Measurements from ENCODE around the gene JAKMIP2.

Gene JAKMIP2

DNA sequence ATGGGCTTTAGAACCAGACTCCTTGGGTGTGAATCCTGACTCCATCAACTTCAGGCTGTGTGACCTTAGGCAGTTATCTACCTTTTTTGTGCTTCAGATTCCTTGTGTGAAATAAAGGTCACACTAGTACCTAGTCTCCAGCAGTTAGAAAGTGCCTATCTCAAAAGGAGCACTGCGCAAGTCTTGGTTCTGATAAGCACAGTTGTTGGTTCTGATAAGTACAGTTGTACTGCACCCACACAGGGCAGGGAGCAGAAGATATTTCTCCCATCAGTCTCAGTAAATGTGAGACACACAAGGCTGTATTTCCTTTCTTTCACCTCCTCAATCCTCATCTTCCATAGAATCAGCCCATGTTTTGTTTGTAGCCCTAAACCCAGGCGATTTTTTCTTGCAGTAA lies 156.1 kb downstream of the JAKMIP2 start:
- Histone ChIP-seq H3K4me3 (ENCODE audit: low read length) (no peak overlapping the region), H3K27me3 (ENCODE audit: insufficient read depth, low read length) (no peaks in the 10 kb centered on the region), H3K9ac (ENCODE audit: low read depth, low read length) (no peak overlapping the region), H3K36me3 (ENCODE audit: insufficient read depth, low read length) (peaks cover 27% of the 10 kb centered on the region), H3K9me3 (ENCODE audit: insufficient read depth, low read depth, low read length) (no peaks in the 10 kb centered on the region), H3K4me1 (ENCODE audit: insufficient read depth, low read length) (peaks cover under 1% of the 10 kb centered on the region), H3K27ac (ENCODE audit: low read depth, low read length) (no peak overlapping the region)
- 95% methylated on average over 2 of the region's 2 CpGs for WGBS

DNA sequence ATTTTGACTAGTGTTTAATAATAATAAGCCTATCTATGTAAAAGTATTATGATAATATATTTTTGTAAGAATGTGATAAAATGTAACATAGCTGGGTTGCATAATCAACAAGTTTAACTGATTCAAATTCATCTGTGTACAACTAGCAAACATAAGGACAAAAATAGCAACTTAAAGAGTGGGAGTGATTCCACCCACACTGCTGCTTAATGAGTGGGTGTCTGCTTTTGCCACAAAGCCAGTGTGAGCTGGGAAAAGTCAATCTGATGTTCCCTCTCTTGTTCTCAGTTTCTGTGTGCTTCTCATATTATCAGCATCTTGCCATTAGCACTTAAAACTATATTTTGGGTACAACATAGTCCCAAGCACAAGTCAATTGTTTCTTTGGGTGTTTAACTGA lies 161.5 kb downstream of the JAKMIP2 start:
- H3K9ac ChIP-seq (ENCODE audit: low read depth, low read length), result no peak overlapping the region
- H3K4me1 ChIP-seq (ENCODE audit: insufficient read depth, low read length), result 0 out of 2 replicates have a peak, but pooled peaks cover 5% of the 10 kb centered on the region
- no peaks in the 10 kb centered on the region for H3K9me3 ChIP-seq (ENCODE audit: insufficient read depth, low read depth, low read length)
- no peaks in the 10 kb centered on the region for H3K27me3 ChIP-seq (ENCODE audit: insufficient read depth, low read length)
- H3K4me3 ChIP-seq (ENCODE audit: low read length), result no peak overlapping the region
- no peak overlapping the region for H3K27ac ChIP-seq (ENCODE audit: low read depth, low read length)
- H3K36me3 ChIP-seq (ENCODE audit: insufficient read depth, low read length), result peaks cover 45% of the 10 kb centered on the region

DNA sequence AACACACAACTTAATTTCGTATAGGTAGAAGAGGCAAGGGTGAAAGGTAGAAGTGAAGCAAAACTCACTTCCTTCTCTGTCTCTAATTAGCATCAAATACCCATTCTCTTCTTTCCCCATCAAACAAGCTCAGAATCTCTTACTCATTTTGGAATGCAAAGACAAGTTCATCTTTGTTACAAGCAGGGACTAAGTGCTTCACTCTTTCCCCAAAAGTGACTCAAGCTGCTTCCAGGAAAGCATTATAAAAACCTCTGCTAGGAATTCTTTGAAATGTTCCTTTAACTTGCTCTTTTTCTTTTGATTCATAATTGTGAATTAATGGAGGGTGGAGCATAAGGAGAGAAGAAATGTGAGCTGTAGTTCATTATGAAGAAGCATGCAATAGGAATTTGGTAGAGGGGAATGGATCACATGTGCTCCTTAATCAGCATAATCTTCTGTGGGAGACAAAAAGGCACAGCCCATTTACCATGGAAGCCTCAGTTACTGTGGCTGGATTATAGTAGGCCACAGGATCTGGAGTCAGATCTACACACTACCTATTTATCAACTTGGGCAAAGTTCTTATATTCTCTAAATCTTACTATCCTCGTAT lies 163.1 kb downstream of the JAKMIP2 start:
- H3K9me3 ChIP-seq (ENCODE audit: insufficient read depth, low read depth, low read length), result no peaks in the 10 kb centered on the region
- no peaks in the 10 kb centered on the region for H3K27me3 ChIP-seq (ENCODE audit: insufficient read depth, low read length)
- H3K27ac ChIP-seq (ENCODE audit: low read depth, low read length), result no peak overlapping the region
- peaks cover 49% of the 10 kb centered on the region for H3K36me3 ChIP-seq (ENCODE audit: insufficient read depth, low read length)
- H3K4me3 ChIP-seq (ENCODE audit: low read length), result no peak overlapping the region
- WGBS, result no CpG with 5 or more reads among the region's 2 CpGs
- H3K4me1 ChIP-seq (ENCODE audit: insufficient read depth, low read length), result 0 out of 2 replicates have a peak, but pooled peaks cover 5% of the 10 kb centered on the region
- no peak overlapping the region for H3K9ac ChIP-seq (ENCODE audit: low read depth, low read length)

DNA sequence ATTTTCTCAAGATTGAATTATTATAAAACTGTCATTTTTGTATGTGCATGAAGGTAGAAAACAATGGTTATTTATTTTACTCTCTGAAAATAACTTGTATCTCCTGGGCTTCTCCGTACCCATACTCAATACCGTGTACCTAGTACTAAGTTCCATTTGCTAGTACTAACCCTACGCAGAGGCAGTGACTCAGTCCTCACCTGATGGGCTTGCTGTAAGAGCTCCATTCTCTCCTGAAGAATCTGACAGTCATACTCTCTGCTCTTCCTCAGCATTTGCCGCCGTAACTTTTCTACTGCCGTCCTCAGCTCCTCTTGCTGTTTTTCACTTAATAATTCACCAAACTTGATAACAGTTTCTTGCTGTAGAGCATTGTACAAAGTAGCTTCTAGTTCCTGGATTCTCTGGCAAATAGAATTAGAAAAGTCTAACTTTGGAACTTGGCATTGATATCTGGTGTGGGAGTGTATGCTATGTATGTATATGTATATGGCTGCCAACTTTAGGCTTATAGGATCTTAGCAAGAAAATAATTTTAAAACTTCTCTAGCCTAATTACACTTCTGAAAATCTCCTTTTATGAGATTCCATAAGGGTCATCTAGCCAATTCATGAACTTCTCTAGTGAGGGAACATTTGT lies 164.7 kb downstream of the JAKMIP2 start:
- Histone ChIP-seq H3K36me3 (ENCODE audit: insufficient read depth, low read length) (peaks cover 61% of the 10 kb centered on the region), H3K9ac (ENCODE audit: low read depth, low read length) (no peak overlapping the region), H3K27ac (ENCODE audit: low read depth, low read length) (no peak overlapping the region), H3K27me3 (ENCODE audit: insufficient read depth, low read length) (no peaks in the 10 kb centered on the region), H3K9me3 (ENCODE audit: insufficient read depth, low read depth, low read length) (no peaks in the 10 kb centered on the region), H3K4me1 (ENCODE audit: insufficient read depth, low read length) (peaks cover 5% of the 10 kb centered on the region; the same call in 1 of the 2 replicates), H3K4me3 (ENCODE audit: low read length) (no peak overlapping the region)
- 96% methylated on average over 6 of the region's 6 CpGs for WGBS

DNA sequence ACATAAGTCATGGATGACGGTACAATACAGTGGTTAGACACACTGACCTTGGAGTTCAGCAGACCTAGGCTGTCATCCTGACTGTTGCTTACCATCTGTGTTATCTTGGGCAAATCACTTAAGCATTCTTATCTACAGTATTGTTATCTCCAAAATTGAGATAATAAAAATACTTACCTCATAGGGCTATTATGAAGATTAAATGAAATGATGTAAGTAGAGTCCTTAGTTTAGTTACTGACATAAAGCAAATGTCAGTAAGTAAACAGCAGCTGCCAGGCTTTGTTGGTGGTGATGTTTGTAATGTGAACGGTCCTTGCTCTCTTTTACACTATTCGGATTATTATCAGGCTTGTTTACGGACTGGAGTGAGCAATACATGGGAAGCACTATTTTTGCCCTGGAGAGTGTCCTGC lies 165.3 kb downstream of the JAKMIP2 start:
- no peak overlapping the region for H3K4me3 ChIP-seq (ENCODE audit: low read length)
- no peak overlapping the region for H3K27ac ChIP-seq (ENCODE audit: low read depth, low read length)
- H3K9me3 ChIP-seq (ENCODE audit: insufficient read depth, low read depth, low read length), result no peaks in the 10 kb centered on the region
- no peak overlapping the region for H3K9ac ChIP-seq (ENCODE audit: low read depth, low read length)
- 90% methylated on average over 4 of the region's 4 CpGs for WGBS
- H3K36me3 ChIP-seq (ENCODE audit: insufficient read depth, low read length), result peaks cover 63% of the 10 kb centered on the region
- peaks cover 10% of the 10 kb centered on the region; the same call in 1 of the 2 replicates for H3K4me1 ChIP-seq (ENCODE audit: insufficient read depth, low read length)
- H3K27me3 ChIP-seq (ENCODE audit: insufficient read depth, low read length), result no peaks in the 10 kb centered on the region

DNA sequence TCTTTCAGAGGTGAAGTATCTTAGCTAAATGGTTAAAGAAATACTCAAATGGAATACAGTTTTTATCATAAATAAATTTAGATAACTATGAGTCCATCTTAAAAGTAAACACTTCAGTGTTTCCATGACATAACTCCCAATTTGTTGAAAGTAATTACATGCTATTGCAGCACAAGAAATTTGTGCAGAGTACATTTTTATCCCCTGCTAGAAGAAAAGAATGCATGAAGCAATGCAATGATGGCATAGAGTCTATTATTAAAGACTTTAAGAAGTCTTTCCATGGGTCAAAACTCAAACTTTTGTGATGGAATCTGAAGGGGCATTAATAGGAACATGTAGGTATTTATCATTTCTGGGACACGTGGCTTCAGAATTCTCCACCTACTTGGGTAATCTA lies 166.1 kb downstream of the JAKMIP2 start:
- Histone ChIP-seq H3K36me3 (ENCODE audit: insufficient read depth, low read length) (peaks cover 64% of the 10 kb centered on the region), H3K9ac (ENCODE audit: low read depth, low read length) (no peak overlapping the region), H3K27me3 (ENCODE audit: insufficient read depth, low read length) (no peaks in the 10 kb centered on the region), H3K4me1 (ENCODE audit: insufficient read depth, low read length) (peaks cover 17% of the 10 kb centered on the region; the same call in 1 of the 2 replicates), H3K27ac (ENCODE audit: low read depth, low read length) (no peak overlapping the region), H3K4me3 (ENCODE audit: low read length) (no peak overlapping the region), H3K9me3 (ENCODE audit: insufficient read depth, low read depth, low read length) (no peaks in the 10 kb centered on the region)
- 89% methylated on average over 1 of the region's 1 CpG for WGBS

DNA sequence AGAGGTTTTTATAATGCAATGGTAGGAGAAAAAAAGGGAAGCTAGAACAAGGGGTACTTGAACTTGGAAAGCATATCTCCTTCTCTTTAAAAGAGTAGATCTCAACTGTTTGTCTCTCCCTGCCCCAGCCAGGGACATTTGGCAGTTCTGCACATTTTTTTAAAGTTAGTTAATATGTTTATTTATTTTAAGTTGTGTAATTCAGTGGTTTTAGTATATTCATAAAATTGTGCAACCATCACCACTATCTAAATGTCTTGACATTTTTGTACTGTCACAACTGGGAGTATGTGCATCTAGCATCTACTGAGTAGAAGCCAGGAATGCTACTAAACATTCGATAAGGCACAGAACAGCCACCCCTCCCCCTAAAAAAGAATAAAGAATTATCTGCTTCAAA lies 169.2 kb downstream of the JAKMIP2 start:
- WGBS, result no CpG with 5 or more reads among the region's 1 CpG
- Histone ChIP-seq H3K9me3 (ENCODE audit: insufficient read depth, low read depth, low read length) (no peaks in the 10 kb centered on the region), H3K4me1 (ENCODE audit: insufficient read depth, low read length) (peaks cover 21% of the 10 kb centered on the region; the same call in 1 of the 2 replicates), H3K9ac (ENCODE audit: low read depth, low read length) (no peak overlapping the region), H3K4me3 (ENCODE audit: low read length) (no peak overlapping the region), H3K27me3 (ENCODE audit: insufficient read depth, low read length) (no peaks in the 10 kb centered on the region), H3K27ac (ENCODE audit: low read depth, low read length) (no peak overlapping the region), H3K36me3 (ENCODE audit: insufficient read depth, low read length) (peaks cover 37% of the 10 kb centered on the region)

DNA sequence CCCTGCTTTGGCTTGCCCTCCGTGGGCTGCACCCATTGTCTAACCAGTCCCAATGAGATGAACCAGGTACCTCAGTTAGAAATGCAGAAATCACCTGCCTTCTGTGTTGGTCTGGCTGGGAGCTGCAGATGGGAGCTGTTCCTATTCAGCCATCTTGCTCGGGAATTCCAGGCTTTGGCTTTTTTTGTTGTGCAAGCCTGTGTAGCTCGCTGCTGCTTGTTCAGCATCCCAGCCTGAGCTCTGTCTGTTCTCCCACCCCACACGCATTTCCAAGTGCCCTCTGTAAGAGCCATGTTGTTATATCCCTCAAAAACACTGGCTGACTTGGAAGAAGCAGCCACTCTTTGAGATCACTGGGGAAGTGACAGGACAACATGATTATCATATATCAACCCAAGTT lies 171.0 kb downstream of the JAKMIP2 start:
- peaks cover 21% of the 10 kb centered on the region; the same call in 1 of the 2 replicates for H3K4me1 ChIP-seq (ENCODE audit: insufficient read depth, low read length)
- H3K9ac ChIP-seq (ENCODE audit: low read depth, low read length), result no peak overlapping the region
- H3K4me3 ChIP-seq (ENCODE audit: low read length), result no peak overlapping the region
- H3K27ac ChIP-seq (ENCODE audit: low read depth, low read length), result no peak overlapping the region; the same call in 1 of the 2 replicates
- H3K9me3 ChIP-seq (ENCODE audit: insufficient read depth, low read depth, low read length), result no peaks in the 10 kb centered on the region
- WGBS, result 73% methylated on average over 4 of the region's 4 CpGs
- no peaks in the 10 kb centered on the region for H3K27me3 ChIP-seq (ENCODE audit: insufficient read depth, low read length)
- H3K36me3 ChIP-seq (ENCODE audit: insufficient read depth, low read length), result peaks cover 29% of the 10 kb centered on the region

DNA sequence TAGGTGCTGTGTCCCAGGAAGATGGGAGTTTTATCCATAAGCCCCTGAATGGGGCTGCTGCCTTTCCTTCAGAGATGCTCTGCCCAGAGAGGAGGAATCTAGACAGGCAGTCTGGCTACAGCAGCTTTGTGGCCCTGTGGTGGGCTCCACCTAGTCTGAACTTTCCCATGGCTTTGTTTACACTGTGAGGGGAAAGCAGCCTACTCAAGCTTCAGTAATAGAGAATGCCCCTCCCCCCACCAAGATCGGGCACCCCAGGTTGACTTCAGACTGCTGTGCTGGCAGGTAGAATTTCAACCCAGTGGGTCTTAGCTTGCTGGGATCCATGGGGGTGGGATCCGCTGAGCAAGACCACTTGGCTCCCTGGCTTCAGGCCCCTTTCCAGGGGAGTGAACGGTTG lies 171.7 kb downstream of the JAKMIP2 start:
- Histone ChIP-seq H3K4me3 (ENCODE audit: low read length) (no peak overlapping the region), H3K27me3 (ENCODE audit: insufficient read depth, low read length) (no peaks in the 10 kb centered on the region), H3K36me3 (ENCODE audit: insufficient read depth, low read length) (peaks cover 29% of the 10 kb centered on the region), H3K9me3 (ENCODE audit: insufficient read depth, low read depth, low read length) (no peaks in the 10 kb centered on the region), H3K9ac (ENCODE audit: low read depth, low read length) (no peak overlapping the region), H3K27ac (ENCODE audit: low read depth, low read length) (peak overlapping the region; percentile 41), H3K4me1 (ENCODE audit: insufficient read depth, low read length) (peaks cover 21% of the 10 kb centered on the region; the same call in 1 of the 2 replicates)
- WGBS, result 85% methylated on average over 3 of the region's 3 CpGs

DNA sequence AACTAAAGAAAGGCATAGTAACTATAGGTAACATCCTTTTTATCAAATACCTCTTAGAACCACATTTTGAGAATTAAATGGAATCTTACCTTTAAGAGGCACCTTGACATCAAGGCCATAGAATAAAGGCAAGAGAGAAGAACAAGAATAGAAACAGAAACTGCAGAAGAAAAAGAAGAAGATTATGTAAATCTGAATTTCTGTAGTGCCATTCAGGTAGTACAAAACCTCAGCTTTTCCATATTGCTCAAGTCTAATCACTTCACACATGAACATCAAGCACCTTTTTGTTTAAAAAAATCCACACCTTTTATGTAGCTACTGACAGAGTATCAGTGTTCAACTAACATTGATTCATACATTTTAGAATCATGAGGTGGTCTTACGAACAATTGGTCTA lies 180.9 kb downstream of the JAKMIP2 start:
- Histone ChIP-seq H3K4me3 (ENCODE audit: low read length) (no peak overlapping the region), H3K4me1 (ENCODE audit: insufficient read depth, low read length) (no peaks in the 10 kb centered on the region), H3K27me3 (ENCODE audit: insufficient read depth, low read length) (no peaks in the 10 kb centered on the region), H3K27ac (ENCODE audit: low read depth, low read length) (no peak overlapping the region), H3K9me3 (ENCODE audit: insufficient read depth, low read depth, low read length) (no peaks in the 10 kb centered on the region), H3K9ac (ENCODE audit: low read depth, low read length) (no peak overlapping the region), H3K36me3 (ENCODE audit: insufficient read depth, low read length) (peaks cover 75% of the 10 kb centered on the region)
- WGBS, result 0% methylated on average over 1 of the region's 1 CpG

DNA sequence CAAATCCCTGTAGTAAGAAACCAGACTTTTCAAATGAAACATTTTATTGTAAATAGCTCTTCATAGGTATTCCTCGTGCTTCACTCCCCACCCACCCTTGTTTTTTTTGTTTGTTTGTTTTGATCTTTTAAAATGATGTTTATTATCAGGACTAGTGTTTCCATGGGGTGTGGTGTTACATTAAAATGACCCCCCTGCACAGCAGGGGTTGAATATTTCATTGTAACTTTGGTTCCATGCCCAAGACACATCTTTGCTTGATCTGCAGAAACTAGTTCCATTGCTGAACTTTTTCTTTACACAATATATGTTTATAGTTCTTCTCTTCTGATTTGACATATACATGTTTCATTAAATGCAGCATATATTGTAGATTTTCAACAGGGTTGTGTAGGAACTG lies 191.4 kb downstream of the JAKMIP2 start:
- H3K4me3 ChIP-seq (ENCODE audit: low read length), result no peak overlapping the region
- H3K27ac ChIP-seq (ENCODE audit: low read depth, low read length), result no peak overlapping the region
- peaks cover 55% of the 10 kb centered on the region for H3K36me3 ChIP-seq (ENCODE audit: insufficient read depth, low read length)
- no peaks in the 10 kb centered on the region for H3K4me1 ChIP-seq (ENCODE audit: insufficient read depth, low read length)
- no peak overlapping the region for H3K9ac ChIP-seq (ENCODE audit: low read depth, low read length)
- no peaks in the 10 kb centered on the region for H3K9me3 ChIP-seq (ENCODE audit: insufficient read depth, low read depth, low read length)
- WGBS, result no CpG with 5 or more reads among the region's 1 CpG
- no peaks in the 10 kb centered on the region for H3K27me3 ChIP-seq (ENCODE audit: insufficient read depth, low read length)
